Right lobe of liver (tissue), 6 donors: Measurements from ENCODE around the gene CALHM6. TPM values are rescaled to one million over a fixed set of nuclear protein-coding genes. Genes with fewer than 3 reads are reported as not detected.

Source experiments
- ATAC-seq, 4 donors: fragments of 200-7000 bp; cut with Tn5 transposase; one replicate each; pipeline ENCODE4 v1.9.1; 2020; ENCODE audit warnings: mild to moderate bottlenecking in 4 of 4, moderate library complexity in 4 of 4
- DNase-seq, 3 donors: peaks; one replicate each; pipeline ENCODE4 v3.0.0-alpha.2; 2020
- H3K27ac ChIP-seq, 3 donors: fragments of 200-600 bp; one replicate each; pipeline ENCODE4 v1.8.0; 2022
- H3K27me3 ChIP-seq, 2 donors: fragments of 200-600 bp; one replicate each; pipeline ENCODE4 v1.8.0; 2022
- H3K36me3 ChIP-seq, 4 donors: fragments of 200-600 bp; sonication (generic) in 1 of 4; one replicate each; pipeline versions ENCODE4 v1.5.1 to v1.8.0; 2017 to 2022; ENCODE audit warnings: control low read depth in 1 of 4
- H3K4me1 ChIP-seq, 4 donors: fragments of 200-600 bp; sonication (generic) in 1 of 4; one replicate each; pipeline versions ENCODE4 v1.5.1 to v1.8.0; 2017 to 2022; ENCODE audit warnings: control low read depth in 1 of 4
- H3K4me3 ChIP-seq, 3 donors: fragments of 200-600 bp; one replicate each; pipeline ENCODE4 v1.8.0; 2022
- H3K9me3 ChIP-seq, 4 donors: fragments of 200-600 bp; sonication (generic) in 1 of 4; one replicate each; pipeline versions ENCODE4 v1.5.1 to v1.8.0; 2017 to 2022; ENCODE audit warnings: control low read depth in 1 of 4
- POLR2A ChIP-seq: fragments of 450-650 bp; IDR thresholded peaks from one replicate; pipeline ENCODE4 v1.6.1; 2017; ENCODE audit warnings: antibody characterized with exemption, mild to moderate bottlenecking
- WGBS: methylation state at CpG from one replicate; pipeline ENCODE4 v1.1.6; 2018; ENCODE audit warnings: low coverage, low lambda C conversion rate; ENCODE audit not compliant: insufficient coverage; ENCODE audit errors: missing lambda C conversion rate; 5-methylcytosine and 5-hydroxymethylcytosine counted together
- intact Hi-C, 2 donors: fragments of 100-400 bp; cut with DNase I; formaldehyde crosslinking; loops; one replicate each; pipeline versions ENCODE4 v1.11.2 to v1.14.1; 2022
- total RNA-seq, 6 experiments: library from RNA; depleted of rRNA in 2 of 6; stranded (reverse); fragments of >200 nt in 2 of 6; fragmentation: NEBNext Ultra II Directional in 3 of 6; extraction: Animal tissue kit (Norgen Biotek cat#: 25700) in 3 of 6; gene quantifications; one replicate each; pipeline versions ENCODE4 v1.1.0 to v1.2.4, GENCODE V29; 2016 to 2023
- TF ChIP-seq, protein P1 (sequence below), 4 donors: fragments of 200-600 bp in 3 of 4; fragments of 450-650 bp in 1 of 4; IDR thresholded peaks; one replicate each; pipeline versions ENCODE4 v1.5.1 to v1.8.0; 2016 to 2022; ENCODE audit warnings: antibody characterized with exemption in 4 of 4, mild to moderate bottlenecking in 2 of 4
- donor health status: DM: no; HTN: yes; CAD: no.
- donor health status: DM: no; HTN: no; CAD: no.
- donor health status: DM: no; HTN: no; CAD: no.
- donor health status: DM: no; HTN: yes; CAD: no.
- donor health status: DM: no; HTN: yes; CAD: no.

Gene CALHM6
- total RNA-seq, 6 experiments from 2014 or later = 1.4 to 7.8 (median 3.5) TPM

DNA sequence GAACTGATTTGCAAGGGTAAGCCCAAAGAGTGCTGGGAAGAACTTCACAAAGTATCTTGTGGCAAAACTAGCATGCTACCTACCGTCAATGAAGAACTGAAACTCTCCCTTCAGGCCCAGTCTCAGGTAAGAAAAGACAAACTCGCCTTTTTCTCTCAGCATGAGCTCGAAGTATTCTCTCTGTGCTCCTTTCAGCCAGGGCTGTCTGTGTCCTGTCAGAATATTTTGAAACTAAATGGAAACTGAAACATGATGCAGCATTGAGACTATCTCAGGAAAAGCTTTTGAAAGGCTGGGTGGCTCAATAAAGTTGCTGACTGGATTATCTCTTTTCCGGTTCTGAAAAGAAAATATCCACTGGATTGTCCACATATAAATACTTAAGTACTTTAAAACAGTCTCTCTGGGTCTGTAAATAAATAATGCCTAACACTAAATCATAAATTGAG lies 51.0 kb downstream of the CALHM6 start:
- intact Hi-C loops = no loop called here
- Histone ChIP-seq H3K4me3 (peak overlapping the region; percentile 11 to 35 (median 12)), H3K27ac (peak overlapping the region; percentile 39 to 67 (median 60)), H3K4me1 (peaks cover 0 to 4% (median 0%) of the 10 kb centered on the region in 4 donors), H3K27me3 (no peaks in the 10 kb centered on the region), H3K9me3 (no peaks in the 10 kb centered on the region), H3K36me3 (no peaks in the 10 kb centered on the region)
- ATAC-seq (peak; percentile 42 to 69 (median 62)), DNase-seq (no peak)
- TF ChIP-seq, protein P1, sequence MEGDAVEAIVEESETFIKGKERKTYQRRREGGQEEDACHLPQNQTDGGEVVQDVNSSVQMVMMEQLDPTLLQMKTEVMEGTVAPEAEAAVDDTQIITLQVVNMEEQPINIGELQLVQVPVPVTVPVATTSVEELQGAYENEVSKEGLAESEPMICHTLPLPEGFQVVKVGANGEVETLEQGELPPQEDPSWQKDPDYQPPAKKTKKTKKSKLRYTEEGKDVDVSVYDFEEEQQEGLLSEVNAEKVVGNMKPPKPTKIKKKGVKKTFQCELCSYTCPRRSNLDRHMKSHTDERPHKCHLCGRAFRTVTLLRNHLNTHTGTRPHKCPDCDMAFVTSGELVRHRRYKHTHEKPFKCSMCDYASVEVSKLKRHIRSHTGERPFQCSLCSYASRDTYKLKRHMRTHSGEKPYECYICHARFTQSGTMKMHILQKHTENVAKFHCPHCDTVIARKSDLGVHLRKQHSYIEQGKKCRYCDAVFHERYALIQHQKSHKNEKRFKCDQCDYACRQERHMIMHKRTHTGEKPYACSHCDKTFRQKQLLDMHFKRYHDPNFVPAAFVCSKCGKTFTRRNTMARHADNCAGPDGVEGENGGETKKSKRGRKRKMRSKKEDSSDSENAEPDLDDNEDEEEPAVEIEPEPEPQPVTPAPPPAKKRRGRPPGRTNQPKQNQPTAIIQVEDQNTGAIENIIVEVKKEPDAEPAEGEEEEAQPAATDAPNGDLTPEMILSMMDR (IDR thresholded peaks at IDR 0.05) = no peak
- TF ChIP-seq POLR2A = no peak
- 60% methylated on average over 4 of the region's 4 CpGs for WGBS

DNA sequence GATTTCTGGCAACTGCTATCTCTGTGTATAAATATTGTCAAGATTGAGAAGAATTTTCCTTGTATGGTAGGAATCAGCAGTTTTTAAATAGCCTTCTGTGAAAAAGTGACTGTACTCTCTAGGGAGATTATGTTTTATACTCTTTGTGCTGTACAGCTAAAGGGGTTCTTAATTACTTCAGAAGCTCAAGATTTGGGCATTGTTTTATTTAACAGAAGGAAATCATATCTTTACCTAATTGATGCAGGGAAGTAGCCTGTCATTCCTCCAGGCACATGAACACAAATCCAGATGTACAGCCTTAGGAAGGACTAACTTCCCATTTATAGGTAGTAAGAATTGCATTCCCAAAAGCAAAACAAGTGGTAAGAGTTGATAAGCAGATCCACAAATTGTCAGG lies 51.6 kb downstream of the CALHM6 start:
- Histone ChIP-seq H3K4me3 (no peak overlapping the region), H3K4me1 (peaks cover 0 to 4% (median 0%) of the 10 kb centered on the region in 4 donors), H3K27ac (peak overlapping the region in 1 of 3 donors; percentile 60), H3K27me3 (no peaks in the 10 kb centered on the region), H3K36me3 (no peaks in the 10 kb centered on the region), H3K9me3 (no peaks in the 10 kb centered on the region)
- no peak for TF ChIP-seq POLR2A
- TF ChIP-seq, protein P1 (IDR thresholded peaks at IDR 0.05) = no peak
- ATAC-seq = no peak
- no peak for DNase-seq
- intact Hi-C loops = no loop called here

Other genes starting within 250 kb of the CALHM6 start
- 1 to 10 TPM; 2.7 to 8.5 (median 3.5) TPM for gene TSPYL4, start 207.3 kb upstream of the CALHM6 start, total RNA-seq
- gene TSPYL1, start 181.4 kb upstream of the CALHM6 start, total RNA-seq = 10 to 100 TPM; 29.1 to 70.4 (median 50.9) TPM
- 10 to 100 TPM in 4 of 6 experiments, 1 to 10 TPM in 2; 8.2 to 17.4 (median 12.2) TPM for gene DSE, start 90.4 kb upstream of the CALHM6 start, total RNA-seq
- under 1 TPM; 0.06 to 0.49 (median 0.18) TPM for gene CALHM5, start 50.3 kb downstream of the CALHM6 start, total RNA-seq
- gene TRAPPC3L, start 84.3 kb downstream of the CALHM6 start, total RNA-seq = under 1 TPM in 2 of 6 experiments, not detected in 4; 0.12 to 0.17 TPM
- gene CALHM4, start 92.4 kb downstream of the CALHM6 start, total RNA-seq = not detected
- 10 to 100 TPM; 14.8 to 22.1 (median 21.2) TPM for gene RWDD1, start 110.1 kb downstream of the CALHM6 start, total RNA-seq
- gene RSPH4A, start 155.1 kb downstream of the CALHM6 start, total RNA-seq = under 1 TPM in 3 of 6 experiments, not detected in 3; 0.06 to 0.18 (median 0.16) TPM
- 1 to 10 TPM; 3.0 to 5.9 (median 4.3) TPM for gene ZUP1, start 207.4 kb downstream of the CALHM6 start, total RNA-seq
- gene KPNA5, start 219.8 kb downstream of the CALHM6 start, total RNA-seq = 1 to 10 TPM in 5 of 6 experiments, under 1 TPM in 1; 0.98 to 2.5 (median 2.0) TPM